GM19351 (cell line): ENCODE results near the gene CAPRIN1.
A peak's percentile ranks its signal among the peaks of the same experiment; 100 is the strongest.

Experiments
- ATAC-seq: cut with Tn5 transposase; IDR thresholded peaks from one replicate; pipeline ENCODE4 v1.9.1; 2021; ENCODE audit warnings: mild to moderate bottlenecking, moderate library complexity; ENCODE audit not compliant: unreplicated experiment

The CAPRIN1 gene

GRCh38 chr11:34139346-34139745 lies 87.8 kb downstream of the CAPRIN1 start:
- ATAC-seq, result no peak

DNA sequence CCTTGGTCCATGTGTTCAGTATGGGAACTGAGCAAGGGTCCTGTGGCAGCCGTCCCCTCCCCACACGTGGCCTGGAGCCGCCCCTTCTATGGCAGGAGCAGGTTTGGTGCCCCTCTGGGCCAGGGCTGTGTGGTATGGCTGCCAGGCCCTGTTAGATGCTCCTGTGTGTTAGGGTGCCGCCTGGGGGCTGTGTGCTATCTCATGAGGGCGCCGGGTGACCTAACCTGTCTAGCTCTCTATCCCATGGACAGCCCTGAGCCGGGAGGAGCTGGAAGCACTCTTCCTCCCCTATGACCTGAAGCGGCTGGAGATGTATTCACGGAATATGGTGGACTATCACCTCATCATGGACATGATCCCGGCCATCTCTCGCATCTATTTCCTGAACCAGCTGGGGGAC lies 88.6 kb downstream of the CAPRIN1 start:
- no peak for ATAC-seq

DNA sequence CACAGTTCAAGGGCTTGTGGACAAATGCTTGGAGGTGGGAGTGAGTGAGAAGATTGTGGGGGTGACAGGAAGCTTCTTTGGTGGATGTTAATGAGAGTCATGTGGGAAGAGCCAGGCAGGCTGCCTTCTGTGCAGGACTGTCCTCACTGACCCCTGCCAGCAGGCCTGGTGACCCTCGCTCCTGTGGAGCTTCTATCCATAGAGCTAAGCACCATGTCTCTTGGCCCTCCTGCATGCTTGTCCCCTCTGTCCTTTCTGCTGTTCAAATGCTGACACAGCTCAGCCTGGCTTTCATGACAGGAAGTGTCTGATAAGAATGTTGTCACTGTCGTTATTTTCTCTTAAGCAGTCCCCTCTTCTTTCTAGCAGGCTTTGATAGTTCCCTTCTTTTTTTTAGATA lies 91.5 kb downstream of the CAPRIN1 start:
- ATAC-seq, result no peak

GRCh38 chr11:34145073-34145472 lies 93.5 kb downstream of the CAPRIN1 start:
- peak; percentile 83 for ATAC-seq

- ATAC-seq, result peak; percentile 52
Measured at GRCh38 chr11:34145847-34146381, 94.4 kb downstream of the CAPRIN1 start.

DNA sequence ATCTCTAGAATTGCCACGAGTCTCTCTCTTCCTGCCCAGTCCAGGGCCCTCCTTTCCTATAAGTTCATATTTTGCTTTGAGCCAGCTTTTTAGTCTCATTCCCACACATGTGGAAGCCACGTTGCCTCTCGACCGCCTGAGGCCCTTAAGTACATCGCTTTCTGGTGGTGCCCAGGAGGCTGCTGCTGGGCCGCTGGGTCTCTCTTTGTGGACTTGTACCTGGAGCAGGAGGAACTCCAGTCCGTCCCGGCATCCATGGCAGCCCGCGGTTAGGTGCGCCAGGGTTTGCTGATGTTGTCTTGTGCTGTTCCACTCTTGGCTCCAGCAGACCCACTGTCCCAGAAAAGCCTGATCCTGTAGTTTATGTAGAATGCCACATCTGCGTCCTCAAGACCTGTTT lies 94.9 kb downstream of the CAPRIN1 start:
- ATAC-seq, result no peak

- ATAC-seq, result no peak
Measured at GRCh38 chr11:34146866-34147265, 95.3 kb downstream of the CAPRIN1 start.

- no peak for ATAC-seq
Measured at GRCh38 chr11:34147581-34147980, 96.0 kb downstream of the CAPRIN1 start.

DNA sequence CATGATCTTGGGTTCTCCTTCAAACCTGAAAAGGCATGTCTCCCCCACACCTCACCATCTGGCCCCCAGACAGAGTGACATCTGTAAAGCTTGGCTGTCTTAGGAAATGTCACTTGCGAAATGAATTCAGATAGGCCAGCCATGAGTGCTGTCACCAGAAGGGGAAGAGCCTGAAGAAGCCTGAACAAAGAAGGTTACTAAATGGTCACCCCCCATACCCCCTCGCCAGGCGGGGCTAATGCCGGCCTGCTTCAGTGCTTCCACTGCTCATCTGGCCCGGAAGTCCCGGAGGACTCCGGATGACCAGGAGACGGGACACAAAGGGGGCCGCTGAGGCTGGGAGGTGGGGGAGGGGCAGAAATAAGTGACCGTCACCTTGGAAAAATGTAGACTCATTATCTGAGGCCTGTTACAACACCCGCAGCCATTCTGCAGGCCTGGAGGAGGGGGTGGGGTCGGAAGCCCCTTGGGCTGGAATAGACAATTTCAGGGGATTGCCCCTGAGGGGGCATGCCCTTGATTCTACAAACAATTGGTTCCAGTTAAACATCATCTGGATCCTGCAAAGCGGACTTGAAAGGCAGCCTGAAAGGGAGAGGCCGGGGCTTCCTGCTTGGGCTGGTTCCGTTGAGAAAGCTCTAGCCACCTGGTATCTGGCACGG lies 97.1 kb downstream of the CAPRIN1 start:
- no peak for ATAC-seq

- ATAC-seq, result no peak
Measured at GRCh38 chr11:34149274-34149673, 97.7 kb downstream of the CAPRIN1 start.

DNA sequence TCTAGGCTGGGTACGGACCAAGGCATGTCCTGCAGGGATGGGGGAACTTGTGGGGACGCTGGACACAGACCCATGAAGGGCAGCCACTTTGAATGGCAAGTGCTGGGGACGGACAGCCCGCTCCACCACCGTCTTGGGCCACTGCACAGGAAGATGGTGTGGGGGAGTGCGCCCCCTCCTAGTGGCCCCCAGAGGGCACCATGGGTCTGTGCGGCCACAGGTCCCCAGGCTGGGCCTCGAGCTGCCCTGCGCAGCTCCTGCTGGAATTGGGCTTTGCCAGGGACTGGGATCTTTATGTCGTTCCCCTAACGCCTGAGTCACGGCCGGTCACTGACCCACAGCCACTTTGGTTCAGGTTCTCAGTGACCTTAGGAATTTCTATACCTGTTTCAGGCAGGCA lies 98.3 kb downstream of the CAPRIN1 start:
- ATAC-seq, result no peak

- no peak for ATAC-seq
Measured at GRCh38 chr11:34150494-34151151, 99.1 kb downstream of the CAPRIN1 start.
